SK-N-SH treated with all-trans-retinoic acid at 6 μM for 48 hours (cell line): ENCODE measurements around the gene XCL1.

ENCODE experiments used
- ARNTL ChIP-seq: fragments of 450-650 bp; formaldehyde crosslinking; IDR thresholded peaks from 2 replicates; pipeline ENCODE4 v1.5.0; 2020; ENCODE audit warnings: low read depth, mild to moderate bottlenecking, moderate library complexity, borderline replicate concordance
- RARB ChIP-seq: fragments of 250-450 bp; sonication (Bioruptor Pico); IDR thresholded peaks from 2 replicates; pipeline ENCODE4 v1.8.0; 2021; ENCODE audit warnings: mild to moderate bottlenecking, moderate library complexity
- ZFP30 ChIP-seq: fragments of 450-650 bp; formaldehyde crosslinking; IDR thresholded peaks from 2 replicates; pipeline ENCODE4 v1.5.0; 2022; ENCODE audit warnings: mild to moderate bottlenecking, moderate library complexity
- ZNF70 ChIP-seq: fragments of 450-650 bp; formaldehyde crosslinking; IDR thresholded peaks from 2 replicates; pipeline ENCODE4 v1.5.0; 2020; ENCODE audit warnings: mild to moderate bottlenecking, moderate library complexity
- TF ChIP-seq, protein P1 (sequence below): fragments of 250-450 bp; sonication (Bioruptor Pico); IDR thresholded peaks from 2 replicates; pipeline ENCODE4 v1.8.0; 2020; ENCODE audit warnings: mild to moderate bottlenecking, moderate library complexity, borderline replicate concordance

DNA sequence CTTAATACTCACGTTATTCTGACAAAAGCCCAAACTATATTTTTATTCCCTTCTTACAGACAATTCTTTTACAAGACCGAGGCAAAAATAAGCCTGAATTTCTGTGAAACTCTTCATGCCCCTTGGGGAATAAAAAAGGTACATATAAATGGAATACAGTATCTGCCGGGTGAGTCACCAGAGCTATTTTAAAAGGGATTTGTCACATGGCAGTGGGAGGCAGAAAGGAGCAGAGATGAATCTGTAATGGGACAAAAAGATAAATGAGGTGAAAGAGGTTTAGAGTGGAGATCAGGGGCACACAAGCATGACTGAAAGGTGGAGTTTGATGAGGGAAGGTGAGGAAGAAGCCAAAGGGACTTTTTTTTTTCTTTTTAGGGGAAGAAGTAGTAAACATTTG is 8.8 kb downstream of the XCL1 start:
- TF ChIP-seq, protein P1, sequence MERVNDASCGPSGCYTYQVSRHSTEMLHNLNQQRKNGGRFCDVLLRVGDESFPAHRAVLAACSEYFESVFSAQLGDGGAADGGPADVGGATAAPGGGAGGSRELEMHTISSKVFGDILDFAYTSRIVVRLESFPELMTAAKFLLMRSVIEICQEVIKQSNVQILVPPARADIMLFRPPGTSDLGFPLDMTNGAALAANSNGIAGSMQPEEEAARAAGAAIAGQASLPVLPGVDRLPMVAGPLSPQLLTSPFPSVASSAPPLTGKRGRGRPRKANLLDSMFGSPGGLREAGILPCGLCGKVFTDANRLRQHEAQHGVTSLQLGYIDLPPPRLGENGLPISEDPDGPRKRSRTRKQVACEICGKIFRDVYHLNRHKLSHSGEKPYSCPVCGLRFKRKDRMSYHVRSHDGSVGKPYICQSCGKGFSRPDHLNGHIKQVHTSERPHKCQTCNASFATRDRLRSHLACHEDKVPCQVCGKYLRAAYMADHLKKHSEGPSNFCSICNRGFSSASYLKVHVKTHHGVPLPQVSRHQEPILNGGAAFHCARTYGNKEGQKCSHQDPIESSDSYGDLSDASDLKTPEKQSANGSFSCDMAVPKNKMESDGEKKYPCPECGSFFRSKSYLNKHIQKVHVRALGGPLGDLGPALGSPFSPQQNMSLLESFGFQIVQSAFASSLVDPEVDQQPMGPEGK (CRISPR knock-in tag), result no peak
- no peak for TF ChIP-seq ARNTL (CRISPR knock-in tag)
- TF ChIP-seq ZNF70, result no peak
- no peak for TF ChIP-seq RARB
- TF ChIP-seq ZFP30 (CRISPR knock-in tag), result no peak
